ENCODE measurements around the gene ADORA3. TPM values are rescaled to one million over a fixed set of nuclear protein-coding genes. Genes with fewer than 3 reads are reported as not detected.

Gene ADORA3
- total RNA-seq, 1 experiment from 2014 or later, result not detected

DNA sequence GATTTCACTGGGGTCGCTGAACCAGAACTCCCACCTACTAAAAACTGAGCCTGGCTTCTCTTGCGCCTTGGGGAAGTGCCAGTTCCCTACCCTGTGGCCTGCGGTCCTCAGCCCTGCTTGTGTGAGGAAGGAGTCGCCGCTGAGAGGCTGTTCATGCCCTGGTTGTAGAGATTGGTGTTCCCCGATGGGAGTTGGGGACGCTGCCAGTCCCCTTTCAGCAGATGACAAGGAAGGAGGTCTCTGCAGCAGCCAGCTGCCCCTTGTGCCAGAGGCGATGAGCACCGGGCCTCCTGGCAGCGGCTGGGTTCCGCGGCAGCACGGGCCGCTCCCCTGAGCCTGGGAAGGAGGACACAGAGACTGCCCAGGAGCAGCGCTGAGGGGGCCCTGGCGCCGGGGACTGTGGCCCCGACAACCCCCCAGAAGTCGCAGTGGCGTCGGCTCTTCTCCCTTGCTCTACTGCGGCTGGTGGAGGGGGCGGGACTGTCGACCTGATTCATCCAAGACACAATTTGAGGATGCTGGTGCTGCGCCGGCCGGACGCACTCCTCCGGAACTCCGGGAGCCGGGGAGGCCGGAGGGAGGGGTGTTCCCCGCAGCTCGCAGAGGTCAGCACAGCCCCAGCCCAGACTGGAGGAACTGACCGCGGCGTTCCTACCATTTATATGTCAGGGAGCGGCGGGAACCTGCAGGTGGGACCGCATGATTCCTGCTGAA, 12.0 kb upstream of the ADORA3 start:
- ChIA-PET POLR2A (no interaction called here), CTCF (no interaction called here)
- Histone ChIP-seq H3K36me3 (ENCODE audit: control insufficient read depth, insufficient read depth, low read length) (no peaks in the 10 kb centered on the region), H3K4me1 (ENCODE audit: control insufficient read depth, insufficient read depth, low read length) (no peaks in the 10 kb centered on the region), H3K27ac (ENCODE audit: low read length) (no peak overlapping the region), H3K27me3 (ENCODE audit: control insufficient read depth, insufficient read depth, low read length) (no peaks in the 10 kb centered on the region), H3K9me3 (ENCODE audit: control insufficient read depth, insufficient read depth, low read depth, low read length) (no peaks in the 10 kb centered on the region), H3K4me3 (ENCODE audit: low read depth in 2 of 2, low read length in 2 of 2) (no peak overlapping the region)
- in situ Hi-C loops (cut with HindIII; ENCODE audit: low pct_unique_long_range_greater_than_20kb, low sequenced_read_pairs), result no loop called here
- intact Hi-C loops (cut with micrococcal nuclease; ENCODE audit: unreplicated experiment), result no loop called here
- no peak for DNase-seq (ENCODE audit: low read depth, low spot score)
- TF ChIP-seq TCF7L2 (IDR thresholded peaks at IDR 0.05; ENCODE audit: low read depth, low read length) (no peak), SIN3A (IDR thresholded peaks at IDR 0.05; ENCODE audit: borderline replicate concordance, insufficient read depth, low read depth, low read length) (no peak), CTCF (IDR thresholded peaks at IDR 0.05) (no peak), POLR2AphosphoS5 (IDR thresholded peaks at IDR 0.05; ENCODE audit: low read depth, low read length) (no peak), REST (IDR thresholded peaks at IDR 0.05; ENCODE audit: insufficient read depth in 1 of 2, low read depth in 2 of 2, low read length in 1 of 2) (no peak)
- no peak for ATAC-seq
- BruUV-seq (replicated peaks), result no TSS peak

- ATAC-seq, result no peak
- Histone ChIP-seq H3K4me3 (ENCODE audit: low read depth in 2 of 2, low read length in 2 of 2) (no peak overlapping the region), H3K4me1 (ENCODE audit: control insufficient read depth, insufficient read depth, low read length) (no peaks in the 10 kb centered on the region), H3K36me3 (ENCODE audit: control insufficient read depth, insufficient read depth, low read length) (no peaks in the 10 kb centered on the region), H3K27me3 (ENCODE audit: control insufficient read depth, insufficient read depth, low read length) (no peaks in the 10 kb centered on the region), H3K9me3 (ENCODE audit: control insufficient read depth, insufficient read depth, low read depth, low read length) (no peaks in the 10 kb centered on the region), H3K27ac (ENCODE audit: low read length) (no peak overlapping the region)
- ChIA-PET POLR2A (no interaction called here), CTCF (no interaction called here)
- DNase-seq (ENCODE audit: low read depth, low spot score), result no peak
- in situ Hi-C loops (cut with HindIII; ENCODE audit: low pct_unique_long_range_greater_than_20kb, low sequenced_read_pairs), result no loop called here
- TF ChIP-seq CTCF (IDR thresholded peaks at IDR 0.05) (no peak), POLR2AphosphoS5 (IDR thresholded peaks at IDR 0.05; ENCODE audit: low read depth, low read length) (no peak), SIN3A (IDR thresholded peaks at IDR 0.05; ENCODE audit: borderline replicate concordance, insufficient read depth, low read depth, low read length) (no peak), TCF7L2 (IDR thresholded peaks at IDR 0.05; ENCODE audit: low read depth, low read length) (no peak), REST (IDR thresholded peaks at IDR 0.05; ENCODE audit: insufficient read depth in 1 of 2, low read depth in 2 of 2, low read length in 1 of 2) (no peak)
- no TSS peak for BruUV-seq (replicated peaks)
- intact Hi-C loops (cut with micrococcal nuclease; ENCODE audit: unreplicated experiment), result no loop called here
Measured at GRCh38 chr1:111513410-111514020, 10.1 kb upstream of the ADORA3 start.

Measured in Panc1 (cell line).